ENCODE measurements around the gene SNRPA.

DNA sequence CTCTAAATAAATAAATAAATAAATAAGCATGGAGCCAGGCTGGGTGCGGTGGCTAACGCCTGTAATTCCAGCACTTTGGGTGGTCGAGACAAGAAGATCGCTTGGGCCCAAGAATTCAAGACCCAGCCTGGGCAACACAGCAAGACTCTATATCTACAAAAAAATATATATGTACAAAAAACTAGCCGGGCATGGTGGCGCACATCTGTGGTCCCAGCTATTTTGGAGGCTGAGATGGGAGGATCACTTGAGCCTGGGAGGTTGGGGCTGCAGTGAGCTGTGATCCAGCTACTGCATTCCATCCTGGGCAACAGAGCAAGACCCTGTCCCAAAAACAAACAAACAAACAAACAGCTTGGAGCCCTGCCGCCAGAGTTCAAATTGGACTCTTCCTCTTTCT lies 3.5 kb upstream of the SNRPA start:
- no peak for TF ChIP-seq POLR2A (IDR thresholded peaks at IDR 0.05; ENCODE audit: low read depth, low read length)
- no peak for TF ChIP-seq POLR2AphosphoS5 (IDR thresholded peaks at IDR 0.05; ENCODE audit: low read depth, low read length)
